ENCODE data around the gene SPATA16.
"Not testable (repeated sequence)": the region's sequence is repeated elsewhere in the genome, so short reads cannot be mapped to it uniquely, and the experiment has no call there.

SPATA16 gene

GRCh38 chr3:172885704-172886103, 255.3 kb downstream of the SPATA16 start:
- no peak for DNase-seq (ENCODE audit: low read depth in 2 of 3, low spot score in 1 of 3)

- no peak for DNase-seq (ENCODE audit: low read depth in 2 of 3, low spot score in 1 of 3)
These were observed 258.5 kb downstream of the SPATA16 start for GRCh38 chr3:172882563-172882962.

GRCh38 chr3:172879381-172879780, 261.7 kb downstream of the SPATA16 start:
- DNase-seq (ENCODE audit: low read depth in 2 of 3, low spot score in 1 of 3): not testable (repeated sequence)

GRCh38 chr3:172877011-172877410, 264.0 kb downstream of the SPATA16 start:
- no peak for DNase-seq (ENCODE audit: low read depth in 2 of 3, low spot score in 1 of 3)

- no peak for DNase-seq (ENCODE audit: low read depth in 2 of 3, low spot score in 1 of 3)
These were observed 264.7 kb downstream of the SPATA16 start for GRCh38 chr3:172876297-172876696.

GRCh38 chr3:172875039-172875438, 266.0 kb downstream of the SPATA16 start:
- DNase-seq (ENCODE audit: low read depth in 2 of 3, low spot score in 1 of 3): no peak

GRCh38 chr3:172869784-172870518, 271.1 kb downstream of the SPATA16 start:
- DNase-seq (ENCODE audit: low read depth in 2 of 3, low spot score in 1 of 3): no peak

GRCh38 chr3:172869368-172869771, 271.7 kb downstream of the SPATA16 start:
- no peak for DNase-seq (ENCODE audit: low read depth in 2 of 3, low spot score in 1 of 3)

- no peak for DNase-seq (ENCODE audit: low read depth in 2 of 3, low spot score in 1 of 3)
These were observed 272.3 kb downstream of the SPATA16 start for GRCh38 chr3:172868582-172869200.

- not testable (repeated sequence) for DNase-seq (ENCODE audit: low read depth in 2 of 3, low spot score in 1 of 3)
These were observed 274.2 kb downstream of the SPATA16 start for GRCh38 chr3:172866726-172867350.

- no peak for DNase-seq (ENCODE audit: low read depth in 2 of 3, low spot score in 1 of 3)
These were observed 282.0 kb downstream of the SPATA16 start for GRCh38 chr3:172859041-172859440.

GRCh38 chr3:172856795-172857742, 284.0 kb downstream of the SPATA16 start:
- DNase-seq (ENCODE audit: low read depth in 2 of 3, low spot score in 1 of 3): no peak

- no peak for DNase-seq (ENCODE audit: low read depth in 2 of 3, low spot score in 1 of 3)
These were observed 286.0 kb downstream of the SPATA16 start for GRCh38 chr3:172855037-172855436.

GRCh38 chr3:172853921-172854666, 286.9 kb downstream of the SPATA16 start:
- DNase-seq (ENCODE audit: low read depth in 2 of 3, low spot score in 1 of 3): no peak

GRCh38 chr3:172853005-172853404, 288.0 kb downstream of the SPATA16 start:
- DNase-seq (ENCODE audit: low read depth in 2 of 3, low spot score in 1 of 3): no peak

GRCh38 chr3:172848910-172849309, 292.1 kb downstream of the SPATA16 start:
- no peak for DNase-seq (ENCODE audit: low read depth in 2 of 3, low spot score in 1 of 3)

- no peak for DNase-seq (ENCODE audit: low read depth in 2 of 3, low spot score in 1 of 3)
These were observed 293.7 kb downstream of the SPATA16 start for GRCh38 chr3:172847292-172847691.

GRCh38 chr3:172846706-172847105, 294.3 kb downstream of the SPATA16 start:
- DNase-seq (ENCODE audit: low read depth in 2 of 3, low spot score in 1 of 3): no peak

GRCh38 chr3:172846103-172846561, 294.9 kb downstream of the SPATA16 start:
- DNase-seq (ENCODE audit: low read depth in 2 of 3, low spot score in 1 of 3): no peak

- DNase-seq (ENCODE audit: low read depth in 2 of 3, low spot score in 1 of 3): no peak
These were observed 296.6 kb downstream of the SPATA16 start for GRCh38 chr3:172844428-172844827.

Data from stimulated activated CD4-positive, alpha-beta T cell treated with anti-CD3 and anti-CD28 coated beads, Interleukin-12 subunit alpha, Interleukin-12 subunit beta, amount 100 ng/mL, for 48 hours (primary cell).